H1 (cell line): ENCODE measurements around the gene GLYR1. TPM values are rescaled to one million over a fixed set of nuclear protein-coding genes. Genes with fewer than 3 reads are reported as not detected.

Source experiments
- CTCF ChIA-PET: fragments of 300-600 bp; sonication (Branson Sonifier 250); formaldehyde crosslinking; loops from one replicate; lab custom pipeline; 2021; ENCODE audit not compliant: partially characterized antibody; lab: Charles Lee
- POLR2A ChIA-PET: fragments of 300-600 bp; sonication (Branson Sonifier 250); formaldehyde crosslinking; loops from one replicate; lab custom pipeline; 2021; ENCODE audit warnings: inconsistent platforms; ENCODE audit not compliant: partially characterized antibody; lab: Charles Lee
- DNase-seq, 2 experiments: peaks; one replicate each; pipeline versions ENCODE4 v3.0.0 to v3.0.0-alpha.2; 2010 to 2022; ENCODE audit warnings: low spot score in 2 of 2, low read depth in 1 of 2, mixed read lengths in 1 of 2
- FAIRE-seq: peaks from 2 replicates; lab custom pipeline; 2011; peaks lifted over from hg19 to GRCh38; lab: Jason Lieb, UNC
- H2AFZ ChIP-seq: 2 replicates; pipeline ENCODE4 v1.8.1; 2012; ENCODE audit warnings: low read length, inconsistent platforms
- H2AK5ac ChIP-seq: 2 replicates; pipeline ENCODE4 v1.6.1; 2013; ENCODE audit warnings: low read depth, low read length
- H2BK120ac ChIP-seq: replicated peaks from 2 replicates; pipeline ENCODE3; 2013; ENCODE audit warnings: low read depth, low read length, inconsistent platforms
- H2BK12ac ChIP-seq: 2 replicates; pipeline ENCODE4 v1.6.1; 2013; ENCODE audit warnings: low read depth, low read length
- H2BK15ac ChIP-seq: 2 replicates; pipeline ENCODE4 v1.6.1; 2013; ENCODE audit warnings: low read length
- H2BK20ac ChIP-seq: 2 replicates; pipeline ENCODE4 v1.6.1; 2013; ENCODE audit warnings: low read length
- H2BK5ac ChIP-seq: 2 replicates; pipeline ENCODE4 v1.6.1; 2013; ENCODE audit warnings: low read depth, low read length
- H3K14ac ChIP-seq: 2 replicates; pipeline ENCODE4 v1.6.1; 2013; ENCODE audit warnings: inconsistent platforms; ENCODE audit not compliant: insufficient read length
- H3K18ac ChIP-seq: 2 replicates; pipeline ENCODE4 v1.6.1; 2013; ENCODE audit warnings: low read length; ENCODE audit errors: extremely low read depth
- H3K23ac ChIP-seq: 2 replicates; pipeline ENCODE4 v1.6.1; 2013; ENCODE audit warnings: inconsistent platforms; ENCODE audit not compliant: insufficient read length
- H3K23me2 ChIP-seq: 2 replicates; pipeline ENCODE4 v1.6.1; 2013; ENCODE audit warnings: low read depth, low read length
- H3K27ac ChIP-seq: 2 replicates; pipeline ENCODE4 v1.6.1; 2011; ENCODE audit warnings: low read depth, low read length, inconsistent platforms
- H3K27me3 ChIP-seq, 4 experiments: replicated peaks in 1 of 4; 1 replicate in 1 of 4; 2 replicates in 3 of 4; pipeline versions ENCODE4 v1.6.1 to v1.8.1; 2011 to 2013; ENCODE audit warnings: low read length in 3 of 4, mild to moderate bottlenecking in 3 of 4, inconsistent platforms in 2 of 4, mixed read lengths in 2 of 4, moderate library complexity in 1 of 4; ENCODE audit not compliant: control insufficient read depth in 3 of 4, insufficient read depth in 3 of 4; ENCODE audit errors: extremely low read depth in 1 of 4
- H3K36me3 ChIP-seq, 4 experiments: 2 replicates each; pipeline versions ENCODE4 v1.6.1 to v1.8.1; 2011 to 2013; ENCODE audit warnings: mild to moderate bottlenecking in 4 of 4, low read length in 3 of 4, moderate library complexity in 2 of 4, control low read depth in 1 of 4, inconsistent platforms in 1 of 4; ENCODE audit not compliant: insufficient read depth in 4 of 4, control insufficient read depth in 2 of 4
- H3K4ac ChIP-seq: replicated peaks from 2 replicates; pipeline ENCODE3; 2013; ENCODE audit warnings: low read length, low read depth, mixed read lengths, inconsistent platforms; ENCODE audit not compliant: insufficient read length
- H3K4me1 ChIP-seq, 4 experiments: replicated peaks in 1 of 4; 1 replicate in 1 of 4; 2 replicates in 3 of 4; pipeline versions ENCODE4 v1.6.1 to v1.8.1; 2011 to 2013; ENCODE audit warnings: low read length in 3 of 4, inconsistent platforms in 2 of 4, mixed read lengths in 1 of 4; ENCODE audit not compliant: insufficient read depth in 4 of 4, control insufficient read depth in 3 of 4
- H3K4me2 ChIP-seq, 2 experiments: 2 replicates each; pipeline versions ENCODE4 v1.6.1 to v1.8.1; 2011 to 2013; ENCODE audit warnings: low read depth in 2 of 2, low read length in 2 of 2, control low read depth in 1 of 2, inconsistent platforms in 1 of 2, mild to moderate bottlenecking in 1 of 2; ENCODE audit not compliant: insufficient read depth in 1 of 2
- H3K4me3 ChIP-seq, 4 experiments: fragments of 200-600, 300-600 bp in 1 of 4; sonication (generic), shearing (Covaris generic), sonication (Bioruptor Twin) in 1 of 4; 2 replicates each; pipeline versions ENCODE4 v1.5.1 to v1.8.1; 2011 to 2016; ENCODE audit warnings: low read length in 4 of 4, low read depth in 3 of 4, control low read depth in 2 of 4, inconsistent platforms in 2 of 4, mild to moderate bottlenecking in 2 of 4, mixed read lengths in 1 of 4, moderate library complexity in 1 of 4; ENCODE audit not compliant: insufficient read depth in 2 of 4; ENCODE audit errors: extremely low read depth in 1 of 4
- H3K56ac ChIP-seq: replicated peaks from 2 replicates; pipeline ENCODE3; 2013; ENCODE audit warnings: low read depth, mild to moderate bottlenecking, mixed read lengths, low read length, inconsistent platforms; ENCODE audit not compliant: insufficient read length
- H3K79me1 ChIP-seq: 2 replicates; pipeline ENCODE4 v1.6.1; 2013; ENCODE audit warnings: low read depth, low read length, control low read depth
- H3K79me2 ChIP-seq, 2 experiments: 2 replicates each; pipeline versions ENCODE4 v1.6.1 to v1.8.1; 2012 to 2013; ENCODE audit warnings: low read length in 2 of 2, mild to moderate bottlenecking in 2 of 2, inconsistent platforms in 1 of 2; ENCODE audit not compliant: insufficient read depth in 2 of 2, control insufficient read depth in 1 of 2
- H3K9ac ChIP-seq, 4 experiments: replicated peaks in 1 of 4; 1 replicate in 1 of 4; 2 replicates in 3 of 4; pipeline versions ENCODE4 v1.6.1 to v1.8.1; 2011 to 2013; ENCODE audit warnings: low read depth in 3 of 4, low read length in 3 of 4, control low read depth in 2 of 4, mild to moderate bottlenecking in 2 of 4, moderate library complexity in 2 of 4, inconsistent platforms in 1 of 4; ENCODE audit errors: extremely low read depth in 1 of 4
- H3K9me3 ChIP-seq, 2 experiments: 2 replicates each; pipeline versions ENCODE4 v1.6.1 to v1.8.1; 2012 to 2013; ENCODE audit warnings: mild to moderate bottlenecking in 2 of 2, moderate library complexity in 2 of 2, control low read depth in 1 of 2, inconsistent platforms in 1 of 2, low read depth in 1 of 2, low read length in 1 of 2, mixed read lengths in 1 of 2; ENCODE audit not compliant: insufficient read depth in 2 of 2
- H4K20me1 ChIP-seq, 2 experiments: replicated peaks in 1 of 2; 2 replicates each; pipeline versions ENCODE3 to v1.8.1; 2011 to 2013; ENCODE audit warnings: inconsistent platforms in 2 of 2, low read length in 2 of 2, mild to moderate bottlenecking in 1 of 2; ENCODE audit not compliant: insufficient read depth in 2 of 2, control insufficient read depth in 1 of 2
- H4K5ac ChIP-seq: 2 replicates; pipeline ENCODE4 v1.6.1; 2013; ENCODE audit warnings: low read length, low read depth, mixed read lengths, inconsistent platforms; ENCODE audit not compliant: insufficient read length
- H4K8ac ChIP-seq: 2 replicates; pipeline ENCODE4 v1.8.0; 2013; ENCODE audit warnings: mild to moderate bottlenecking, moderate library complexity, low read length, inconsistent platforms; ENCODE audit not compliant: insufficient read depth; ENCODE audit errors: extremely low read depth
- H4K91ac ChIP-seq: replicated peaks from 2 replicates; pipeline ENCODE3; 2013; ENCODE audit warnings: low read length, mixed read lengths, inconsistent platforms; ENCODE audit not compliant: insufficient read length
- ASH2L ChIP-seq: fragments of 200-600, 300-600 bp; sonication (generic); IDR thresholded peaks from one replicate; pipeline ENCODE4 v1.7.1; 2017; ENCODE audit warnings: low read length
- BCL11A ChIP-seq, 2 experiments: IDR thresholded peaks; one replicate each; pipeline ENCODE4 v1.6.1; 2011; ENCODE audit warnings: low read depth in 2 of 2, low read length in 2 of 2, mild to moderate bottlenecking in 2 of 2
- CEBPB ChIP-seq: IDR thresholded peaks from 2 replicates; pipeline ENCODE4 v1.6.1; 2012; ENCODE audit warnings: low read depth, low read length
- CHD2 ChIP-seq: IDR thresholded peaks from 2 replicates; pipeline ENCODE4 v1.6.1; 2012; ENCODE audit warnings: low read length, improper control_type of control experiment
- GABPA ChIP-seq: IDR thresholded peaks from 2 replicates; pipeline ENCODE4 v1.6.1; 2011; ENCODE audit warnings: mild to moderate bottlenecking, low read length, moderate library complexity, borderline replicate concordance; ENCODE audit not compliant: insufficient read depth
- KDM5A ChIP-seq: fragments of 200-600 bp; IDR thresholded peaks from 2 replicates; pipeline ENCODE4 v1.7.1; 2012; ENCODE audit warnings: mild to moderate bottlenecking, low read length, inconsistent platforms, mixed read lengths
- POLR2AphosphoS5 ChIP-seq: IDR thresholded peaks from 2 replicates; pipeline ENCODE4 v1.6.1; 2011; ENCODE audit warnings: low read depth, low read length
- SIRT6 ChIP-seq: IDR thresholded peaks from one replicate; pipeline ENCODE4 v1.7.1; 2012; ENCODE audit warnings: low read length, inconsistent platforms
- SP1 ChIP-seq: IDR thresholded peaks from 2 replicates; pipeline ENCODE4 v1.6.1; 2011; ENCODE audit warnings: low read depth, low read length
- SP2 ChIP-seq: IDR thresholded peaks from 2 replicates; pipeline ENCODE4 v1.6.1; 2012; ENCODE audit warnings: mild to moderate bottlenecking, low read length, inconsistent platforms
- TBP ChIP-seq: IDR thresholded peaks from 2 replicates; pipeline ENCODE4 v1.6.1; 2011; ENCODE audit warnings: low read depth, low read length, improper control_type of control experiment
- TCF12 ChIP-seq: IDR thresholded peaks from 2 replicates; pipeline ENCODE4 v1.6.1; 2011; ENCODE audit warnings: low read depth, mild to moderate bottlenecking, low read length
- YY1 ChIP-seq: IDR thresholded peaks from 2 replicates; pipeline ENCODE4 v1.6.1; 2011; ENCODE audit warnings: low read depth, mild to moderate bottlenecking, low read length
- WGBS, 2 experiments: shearing (Covaris generic) in 1 of 2; methylation state at CpG; one replicate each; pipeline versions ENCODE4 v1.1.6 to v1.1.7; 2013 to 2015; ENCODE audit warnings: low lambda C conversion rate in 2 of 2, mixed read lengths in 2 of 2, inconsistent platforms in 1 of 2, low coverage in 1 of 2, missing lambda C conversion rate in 1 of 2; ENCODE audit not compliant: insufficient replicate concordance in 2 of 2, insufficient coverage in 1 of 2, insufficient read length in 1 of 2; ENCODE audit errors: extremely low coverage in 1 of 2, missing lambda C conversion rate in 1 of 2; 5-methylcytosine and 5-hydroxymethylcytosine counted together
- polyA plus RNA-seq, 7 experiments: library from polyadenylated mRNA; depleted of rRNA in 3 of 7; stranded (reverse) in 5 of 7; unstranded in 2 of 7; fragments of >200 nt in 5 of 7; fragments of 200-250 nt in 2 of 7; gene quantifications; 1 replicate in 5 of 7; 2 replicates in 1 of 7; 4 replicates in 1 of 7; pipeline versions ENCODE4 v1.2.1 to v1.2.3, GENCODE V29; 2011 to 2013; ENCODE audit warnings: missing spikeins in 2 of 7, mixed read lengths in 2 of 7
- total RNA-seq: library from RNA; stranded (reverse); fragmentation: NEBNext Ultra II Directional; extraction: Animal tissue kit (Norgen Biotek cat#: 25700); gene quantifications from 2 replicates; pipeline ENCODE4 v1.2.1, GENCODE V29; 2021
- TF ChIP-seq, protein P1 (sequence below): IDR thresholded peaks from 2 replicates; pipeline ENCODE4 v1.6.1; 2012; ENCODE audit warnings: inconsistent platforms

The GLYR1 gene
- total and polyA plus RNA-seq, 2 of the 8 experiments (the other 6 are each of a cell fraction or from before 2014, with no cell fraction given) = 50.2 to 115 TPM

DNA sequence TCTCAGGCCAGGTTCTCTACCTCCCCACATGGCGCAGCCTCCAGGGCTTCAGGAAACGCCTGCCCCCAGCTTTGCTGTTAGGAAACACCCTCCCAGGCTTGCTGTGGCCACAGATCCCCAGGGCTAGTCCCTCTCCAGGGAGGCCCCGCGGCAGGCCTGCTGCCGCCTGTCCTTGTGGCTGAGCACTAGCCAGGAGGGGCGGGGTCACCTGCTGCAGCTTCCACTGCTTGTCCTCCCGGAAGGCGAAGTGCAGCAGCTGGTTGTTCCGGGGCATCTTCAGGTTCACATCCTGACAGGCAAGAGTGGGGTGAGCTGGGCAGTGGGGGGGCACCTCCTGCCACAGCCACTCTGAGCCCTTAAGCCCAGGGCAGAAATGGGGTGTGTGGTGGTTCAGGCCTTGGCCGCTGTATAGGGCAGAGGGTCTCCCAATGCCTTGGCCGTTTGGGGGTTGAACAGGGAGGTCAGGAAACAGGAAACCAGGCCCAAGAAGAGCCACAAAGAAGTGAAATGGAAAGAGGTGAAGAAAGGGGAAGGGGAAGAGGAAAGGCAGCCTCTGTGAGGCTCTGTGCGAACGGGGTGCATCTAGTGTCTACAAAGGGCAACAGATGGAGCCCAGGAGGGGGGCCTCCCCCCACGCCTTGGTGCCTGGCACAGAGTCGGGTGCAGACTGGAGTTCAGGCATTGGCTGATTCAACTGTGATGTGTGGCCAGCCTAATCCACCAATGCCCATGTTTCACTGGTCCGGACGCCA lies 46.6 kb downstream of the GLYR1 start:
- 92% methylated on average over 17 of the region's 17 CpGs; no CpG with 5 or more reads in 1 of the 2 experiments for WGBS, 2 experiments
- DNase-seq = no peak
- peak overlapping the region in 1 of 4 experiments; percentile 82; a peak in 1 of 8 replicates for H3K4me3 ChIP-seq
- TF ChIP-seq, protein P1, sequence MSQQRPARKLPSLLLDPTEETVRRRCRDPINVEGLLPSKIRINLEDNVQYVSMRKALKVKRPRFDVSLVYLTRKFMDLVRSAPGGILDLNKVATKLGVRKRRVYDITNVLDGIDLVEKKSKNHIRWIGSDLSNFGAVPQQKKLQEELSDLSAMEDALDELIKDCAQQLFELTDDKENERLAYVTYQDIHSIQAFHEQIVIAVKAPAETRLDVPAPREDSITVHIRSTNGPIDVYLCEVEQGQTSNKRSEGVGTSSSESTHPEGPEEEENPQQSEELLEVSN = no peak
- TF ChIP-seq POLR2AphosphoS5 (no peak), CHD2 (no peak), CEBPB (no peak), SIRT6 (no peak), KDM5A (no peak), ASH2L (no peak), SP2 (no peak), GABPA (no peak), YY1 (no peak), SP1 (no peak), BCL11A (IDR thresholded peaks at IDR 0.05; ENCODE audit: low read depth in 2 of 2, low read length in 2 of 2) (no peak), TBP (no peak), TCF12 (no peak)

More for the DNA sequence above, 46.6 kb downstream of the GLYR1 start:
- ChIA-PET POLR2A (interaction anchor here (1.0 to 2.9 kb wide), 7 partner anchors 9 to 67 kb away, joined by 3 to 21 read pairs (median 6); partner anchors contain the start of genes ANKS3, DNAAF8 and ZNF500), CTCF (no interaction called here)
- Histone ChIP-seq H3K27ac (no peak overlapping the region), H3K14ac (no peak overlapping the region), H4K91ac (no peak overlapping the region), H3K27me3 (no peaks in the 10 kb centered on the region), H2BK120ac (no peak overlapping the region), H4K5ac (no peak overlapping the region), H3K9ac (no peak overlapping the region), H4K8ac (no peak overlapping the region; the same call in 1 of the 2 replicates), H3K79me1 (no peaks in the 10 kb centered on the region), H3K79me2 (no peaks in the 10 kb centered on the region), H3K56ac (no peak overlapping the region), H3K4ac (peak overlapping the region; percentile 59), H3K9me3 (no peaks in the 10 kb centered on the region), H3K4me1 (peaks cover 0 to 14% (median 8%) of the 10 kb centered on the region in 4 experiments; a peak in 4 of 7 replicates), H3K36me3 (peaks cover 0 to 15% (median 1%) of the 10 kb centered on the region in 4 experiments; a peak in 5 of 8 replicates), H2AK5ac (no peak overlapping the region), H3K4me2 (peak overlapping the region; percentile 67 to 92; a peak in 2 of 4 replicates), H3K18ac (no peak overlapping the region), H2AFZ (no peak overlapping the region), H2BK5ac (no peak overlapping the region), H3K23me2 (peaks cover 8% of the 10 kb centered on the region; the same call in 1 of the 2 replicates), H2BK12ac (peak overlapping the region; percentile 68; the same call in 1 of the 2 replicates), H3K23ac (no peak overlapping the region), H2BK20ac (no peak overlapping the region), H2BK15ac (no peak overlapping the region), H4K20me1 (peaks cover 0 to 8% of the 10 kb centered on the region in 2 experiments)
- FAIRE-seq = no peak
